ENCODE measurements around the gene MND1. TPM values are rescaled to one million over a fixed set of nuclear protein-coding genes. Genes with fewer than 3 reads are reported as not detected.

MND1 gene
- total and polyA plus RNA-seq, 2 of the 8 experiments (the other 6 are each of a cell fraction or from before 2014, with no cell fraction given): 4.4 to 26.2 TPM

DNA sequence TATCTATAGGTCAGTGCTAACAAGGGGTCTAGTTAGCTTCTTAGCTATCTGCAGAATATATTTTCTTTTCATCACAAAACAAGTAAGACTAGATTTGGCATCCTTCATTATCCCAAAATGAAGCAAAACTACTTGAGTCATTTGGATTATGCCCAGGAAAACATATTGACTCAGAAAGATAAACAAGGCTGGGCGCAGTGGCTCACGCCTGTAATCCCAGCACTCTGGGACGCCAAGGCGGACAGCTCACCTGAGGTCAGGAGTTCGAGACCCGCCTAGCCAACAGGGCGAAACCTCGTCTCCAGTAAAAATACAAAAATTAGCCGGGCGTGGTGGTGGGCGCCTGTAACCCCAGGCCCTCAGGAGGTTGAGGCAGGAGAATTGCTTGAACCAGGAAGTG lies 18.0 kb upstream of the MND1 start (continued):
- TF ChIP-seq, protein P1, sequence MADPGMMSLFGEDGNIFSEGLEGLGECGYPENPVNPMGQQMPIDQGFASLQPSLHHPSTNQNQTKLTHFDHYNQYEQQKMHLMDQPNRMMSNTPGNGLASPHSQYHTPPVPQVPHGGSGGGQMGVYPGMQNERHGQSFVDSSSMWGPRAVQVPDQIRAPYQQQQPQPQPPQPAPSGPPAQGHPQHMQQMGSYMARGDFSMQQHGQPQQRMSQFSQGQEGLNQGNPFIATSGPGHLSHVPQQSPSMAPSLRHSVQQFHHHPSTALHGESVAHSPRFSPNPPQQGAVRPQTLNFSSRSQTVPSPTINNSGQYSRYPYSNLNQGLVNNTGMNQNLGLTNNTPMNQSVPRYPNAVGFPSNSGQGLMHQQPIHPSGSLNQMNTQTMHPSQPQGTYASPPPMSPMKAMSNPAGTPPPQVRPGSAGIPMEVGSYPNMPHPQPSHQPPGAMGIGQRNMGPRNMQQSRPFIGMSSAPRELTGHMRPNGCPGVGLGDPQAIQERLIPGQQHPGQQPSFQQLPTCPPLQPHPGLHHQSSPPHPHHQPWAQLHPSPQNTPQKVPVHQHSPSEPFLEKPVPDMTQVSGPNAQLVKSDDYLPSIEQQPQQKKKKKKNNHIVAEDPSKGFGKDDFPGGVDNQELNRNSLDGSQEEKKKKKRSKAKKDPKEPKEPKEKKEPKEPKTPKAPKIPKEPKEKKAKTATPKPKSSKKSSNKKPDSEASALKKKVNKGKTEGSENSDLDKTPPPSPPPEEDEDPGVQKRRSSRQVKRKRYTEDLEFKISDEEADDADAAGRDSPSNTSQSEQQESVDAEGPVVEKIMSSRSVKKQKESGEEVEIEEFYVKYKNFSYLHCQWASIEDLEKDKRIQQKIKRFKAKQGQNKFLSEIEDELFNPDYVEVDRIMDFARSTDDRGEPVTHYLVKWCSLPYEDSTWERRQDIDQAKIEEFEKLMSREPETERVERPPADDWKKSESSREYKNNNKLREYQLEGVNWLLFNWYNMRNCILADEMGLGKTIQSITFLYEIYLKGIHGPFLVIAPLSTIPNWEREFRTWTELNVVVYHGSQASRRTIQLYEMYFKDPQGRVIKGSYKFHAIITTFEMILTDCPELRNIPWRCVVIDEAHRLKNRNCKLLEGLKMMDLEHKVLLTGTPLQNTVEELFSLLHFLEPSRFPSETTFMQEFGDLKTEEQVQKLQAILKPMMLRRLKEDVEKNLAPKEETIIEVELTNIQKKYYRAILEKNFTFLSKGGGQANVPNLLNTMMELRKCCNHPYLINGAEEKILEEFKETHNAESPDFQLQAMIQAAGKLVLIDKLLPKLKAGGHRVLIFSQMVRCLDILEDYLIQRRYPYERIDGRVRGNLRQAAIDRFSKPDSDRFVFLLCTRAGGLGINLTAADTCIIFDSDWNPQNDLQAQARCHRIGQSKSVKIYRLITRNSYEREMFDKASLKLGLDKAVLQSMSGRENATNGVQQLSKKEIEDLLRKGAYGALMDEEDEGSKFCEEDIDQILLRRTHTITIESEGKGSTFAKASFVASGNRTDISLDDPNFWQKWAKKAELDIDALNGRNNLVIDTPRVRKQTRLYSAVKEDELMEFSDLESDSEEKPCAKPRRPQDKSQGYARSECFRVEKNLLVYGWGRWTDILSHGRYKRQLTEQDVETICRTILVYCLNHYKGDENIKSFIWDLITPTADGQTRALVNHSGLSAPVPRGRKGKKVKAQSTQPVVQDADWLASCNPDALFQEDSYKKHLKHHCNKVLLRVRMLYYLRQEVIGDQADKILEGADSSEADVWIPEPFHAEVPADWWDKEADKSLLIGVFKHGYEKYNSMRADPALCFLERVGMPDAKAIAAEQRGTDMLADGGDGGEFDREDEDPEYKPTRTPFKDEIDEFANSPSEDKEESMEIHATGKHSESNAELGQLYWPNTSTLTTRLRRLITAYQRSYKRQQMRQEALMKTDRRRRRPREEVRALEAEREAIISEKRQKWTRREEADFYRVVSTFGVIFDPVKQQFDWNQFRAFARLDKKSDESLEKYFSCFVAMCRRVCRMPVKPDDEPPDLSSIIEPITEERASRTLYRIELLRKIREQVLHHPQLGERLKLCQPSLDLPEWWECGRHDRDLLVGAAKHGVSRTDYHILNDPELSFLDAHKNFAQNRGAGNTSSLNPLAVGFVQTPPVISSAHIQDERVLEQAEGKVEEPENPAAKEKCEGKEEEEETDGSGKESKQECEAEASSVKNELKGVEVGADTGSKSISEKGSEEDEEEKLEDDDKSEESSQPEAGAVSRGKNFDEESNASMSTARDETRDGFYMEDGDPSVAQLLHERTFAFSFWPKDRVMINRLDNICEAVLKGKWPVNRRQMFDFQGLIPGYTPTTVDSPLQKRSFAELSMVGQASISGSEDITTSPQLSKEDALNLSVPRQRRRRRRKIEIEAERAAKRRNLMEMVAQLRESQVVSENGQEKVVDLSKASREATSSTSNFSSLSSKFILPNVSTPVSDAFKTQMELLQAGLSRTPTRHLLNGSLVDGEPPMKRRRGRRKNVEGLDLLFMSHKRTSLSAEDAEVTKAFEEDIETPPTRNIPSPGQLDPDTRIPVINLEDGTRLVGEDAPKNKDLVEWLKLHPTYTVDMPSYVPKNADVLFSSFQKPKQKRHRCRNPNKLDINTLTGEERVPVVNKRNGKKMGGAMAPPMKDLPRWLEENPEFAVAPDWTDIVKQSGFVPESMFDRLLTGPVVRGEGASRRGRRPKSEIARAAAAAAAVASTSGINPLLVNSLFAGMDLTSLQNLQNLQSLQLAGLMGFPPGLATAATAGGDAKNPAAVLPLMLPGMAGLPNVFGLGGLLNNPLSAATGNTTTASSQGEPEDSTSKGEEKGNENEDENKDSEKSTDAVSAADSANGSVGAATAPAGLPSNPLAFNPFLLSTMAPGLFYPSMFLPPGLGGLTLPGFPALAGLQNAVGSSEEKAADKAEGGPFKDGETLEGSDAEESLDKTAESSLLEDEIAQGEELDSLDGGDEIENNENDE (IDR thresholded peaks at IDR 0.05; ENCODE audit: insufficient replicate concordance, low read length): no peak
- TF ChIP-seq CEBPB (IDR thresholded peaks at IDR 0.05; ENCODE audit: low read depth, low read length) (no peak), KDM5A (IDR thresholded peaks at IDR 0.05; ENCODE audit: low read length) (no peak), GABPA (IDR thresholded peaks at IDR 0.05; ENCODE audit: borderline replicate concordance, insufficient read depth, low read length) (no peak), NRF1 (IDR thresholded peaks at IDR 0.05; ENCODE audit: low read depth, low read length) (no peak), SIRT6 (IDR thresholded peaks at IDR 0.05; ENCODE audit: low read length) (no peak), NANOG (IDR thresholded peaks at IDR 0.05; ENCODE audit: insufficient read depth, low read depth, low read length, poor library complexity, severe bottlenecking) (no peak), SAP30 (IDR thresholded peaks at IDR 0.05; ENCODE audit: insufficient read depth, insufficient replicate concordance, low read length) (no peak), CTBP2 (IDR thresholded peaks at IDR 0.05; ENCODE audit: borderline replicate concordance, insufficient read depth, insufficient read length, low read length) (no peak), RBBP5 (IDR thresholded peaks at IDR 0.05; ENCODE audit: borderline replicate concordance, low read depth, low read length) (no peak), CBX5 (IDR thresholded peaks at IDR 0.05; ENCODE audit: low read depth, low read length) (no peak), TCF12 (IDR thresholded peaks at IDR 0.05; ENCODE audit: low read depth, low read length) (no peak)

All from H1 (cell line).